ENCODE results near the gene SRP19. TPM values are rescaled to one million over a fixed set of nuclear protein-coding genes. Genes with fewer than 3 reads are reported as not detected.

The SRP19 gene
- total and polyA plus RNA-seq, 9 of the 15 experiments (the other 6 are each of a cell fraction or from before 2014, with no cell fraction given), result 52.3 to 357 (median 146) TPM

DNA sequence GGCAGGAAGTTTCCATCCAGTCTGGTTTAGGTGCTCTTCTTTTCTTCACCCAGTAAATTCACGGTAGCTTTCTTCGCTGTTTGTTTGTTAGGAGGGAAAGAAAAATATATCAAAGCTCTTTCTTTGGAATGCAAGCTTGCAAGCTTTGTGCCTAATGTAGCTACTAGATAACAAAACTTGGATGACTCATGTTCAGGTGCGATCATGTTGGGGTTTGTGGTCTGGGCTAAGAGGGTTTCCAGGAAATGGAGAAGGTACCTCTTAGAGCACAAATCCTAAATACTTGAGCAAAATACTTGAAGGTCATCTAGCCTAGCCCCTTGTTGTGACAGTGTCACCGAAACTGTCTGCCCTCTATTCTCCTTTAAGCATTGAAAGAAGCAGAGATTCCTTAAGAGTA lies 17.7 kb downstream of the SRP19 start (continued):
- no peak for TF ChIP-seq NR2C1 (IDR thresholded peaks at IDR 0.05)
- no peak for TF ChIP-seq NR2C1 (tag; IDR thresholded peaks at IDR 0.05)
- TF ChIP-seq SRSF7 (optimal IDR thresholded peaks at IDR 0.05; ENCODE audit: low read depth, low read length), result no peak
- TF ChIP-seq, protein P1, sequence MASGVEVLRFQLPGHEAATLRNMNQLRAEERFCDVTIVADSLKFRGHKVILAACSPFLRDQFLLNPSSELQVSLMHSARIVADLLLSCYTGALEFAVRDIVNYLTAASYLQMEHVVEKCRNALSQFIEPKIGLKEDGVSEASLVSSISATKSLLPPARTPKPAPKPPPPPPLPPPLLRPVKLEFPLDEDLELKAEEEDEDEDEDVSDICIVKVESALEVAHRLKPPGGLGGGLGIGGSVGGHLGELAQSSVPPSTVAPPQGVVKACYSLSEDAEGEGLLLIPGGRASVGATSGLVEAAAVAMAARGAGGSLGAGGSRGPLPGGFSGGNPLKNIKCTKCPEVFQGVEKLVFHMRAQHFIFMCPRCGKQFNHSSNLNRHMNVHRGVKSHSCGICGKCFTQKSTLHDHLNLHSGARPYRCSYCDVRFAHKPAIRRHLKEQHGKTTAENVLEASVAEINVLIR (CRISPR knock-in tag; IDR thresholded peaks at IDR 0.05), result no peak
- TF ChIP-seq KAT7 (CRISPR knock-in tag; IDR thresholded peaks at IDR 0.05; ENCODE audit: borderline replicate concordance), result no peak
- TF ChIP-seq MAFK (IDR thresholded peaks at IDR 0.05; ENCODE audit: low read length), result peak; percentile 16; the same call in 1 of the 2 replicates
- no peak for TF ChIP-seq RBBP5 (IDR thresholded peaks at IDR 0.05; ENCODE audit: borderline replicate concordance, insufficient read depth, low read length, poor library complexity, severe bottlenecking)
- peak; percentile 78; the same call in 1 of the 2 replicates for TF ChIP-seq POLR2AphosphoS5 (IDR thresholded peaks at IDR 0.05; ENCODE audit: control insufficient read depth, insufficient read depth, low read depth, low read length)
- TF ChIP-seq, protein P2, sequence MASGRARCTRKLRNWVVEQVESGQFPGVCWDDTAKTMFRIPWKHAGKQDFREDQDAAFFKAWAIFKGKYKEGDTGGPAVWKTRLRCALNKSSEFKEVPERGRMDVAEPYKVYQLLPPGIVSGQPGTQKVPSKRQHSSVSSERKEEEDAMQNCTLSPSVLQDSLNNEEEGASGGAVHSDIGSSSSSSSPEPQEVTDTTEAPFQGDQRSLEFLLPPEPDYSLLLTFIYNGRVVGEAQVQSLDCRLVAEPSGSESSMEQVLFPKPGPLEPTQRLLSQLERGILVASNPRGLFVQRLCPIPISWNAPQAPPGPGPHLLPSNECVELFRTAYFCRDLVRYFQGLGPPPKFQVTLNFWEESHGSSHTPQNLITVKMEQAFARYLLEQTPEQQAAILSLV (tag; IDR thresholded peaks at IDR 0.05), result no peak
- TF ChIP-seq LEF1 (IDR thresholded peaks at IDR 0.05), result no peak
- TF ChIP-seq MTA1 (IDR thresholded peaks at IDR 0.05; ENCODE audit: borderline replicate concordance), result no peak; the same call in 1 of the 2 replicates
- TF ChIP-seq POU5F1 (IDR thresholded peaks at IDR 0.05; ENCODE audit: borderline replicate concordance, low read depth, low read length, partially characterized antibody), result no peak
- no peak for TF ChIP-seq BDP1 (IDR thresholded peaks at IDR 0.05; ENCODE audit: insufficient read depth, insufficient read length)
- TF ChIP-seq NFE2 (IDR thresholded peaks at IDR 0.05; ENCODE audit: low read depth), result peak; percentile 60
- no peak for TF ChIP-seq ILK (tag; IDR thresholded peaks at IDR 0.05; ENCODE audit: borderline replicate concordance, low read depth)
- TF ChIP-seq NEUROD1 (IDR thresholded peaks at IDR 0.05; ENCODE audit: borderline replicate concordance, low read depth, low read length, partially characterized antibody), result no peak
- TF ChIP-seq PPARD (CRISPR knock-in tag; IDR thresholded peaks at IDR 0.05), result no peak
- TF ChIP-seq, protein P3, sequence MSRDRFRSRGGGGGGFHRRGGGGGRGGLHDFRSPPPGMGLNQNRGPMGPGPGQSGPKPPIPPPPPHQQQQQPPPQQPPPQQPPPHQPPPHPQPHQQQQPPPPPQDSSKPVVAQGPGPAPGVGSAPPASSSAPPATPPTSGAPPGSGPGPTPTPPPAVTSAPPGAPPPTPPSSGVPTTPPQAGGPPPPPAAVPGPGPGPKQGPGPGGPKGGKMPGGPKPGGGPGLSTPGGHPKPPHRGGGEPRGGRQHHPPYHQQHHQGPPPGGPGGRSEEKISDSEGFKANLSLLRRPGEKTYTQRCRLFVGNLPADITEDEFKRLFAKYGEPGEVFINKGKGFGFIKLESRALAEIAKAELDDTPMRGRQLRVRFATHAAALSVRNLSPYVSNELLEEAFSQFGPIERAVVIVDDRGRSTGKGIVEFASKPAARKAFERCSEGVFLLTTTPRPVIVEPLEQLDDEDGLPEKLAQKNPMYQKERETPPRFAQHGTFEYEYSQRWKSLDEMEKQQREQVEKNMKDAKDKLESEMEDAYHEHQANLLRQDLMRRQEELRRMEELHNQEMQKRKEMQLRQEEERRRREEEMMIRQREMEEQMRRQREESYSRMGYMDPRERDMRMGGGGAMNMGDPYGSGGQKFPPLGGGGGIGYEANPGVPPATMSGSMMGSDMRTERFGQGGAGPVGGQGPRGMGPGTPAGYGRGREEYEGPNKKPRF (IDR thresholded peaks at IDR 0.05; ENCODE audit: low read depth, low read length), result no peak
- peak; percentile 91 for TF ChIP-seq HDAC2 (IDR thresholded peaks at IDR 0.05)
- TF ChIP-seq NFATC3 (IDR thresholded peaks at IDR 0.05), result no peak
- no peak for TF ChIP-seq PTBP1 (IDR thresholded peaks at IDR 0.05; ENCODE audit: low read depth, low read length)
- no peak for TF ChIP-seq EGR1 (conservative IDR thresholded peaks at IDR 0.05)
- TF ChIP-seq ZNF263 (CRISPR knock-in tag; IDR thresholded peaks at IDR 0.05; ENCODE audit: borderline replicate concordance), result no peak
- no peak for TF ChIP-seq ZNF778 (CRISPR knock-in tag; IDR thresholded peaks at IDR 0.05)
- no peak for TF ChIP-seq FOXK2 (conservative IDR thresholded peaks at IDR 0.05 in 1 of 2, IDR thresholded peaks at IDR 0.05 in 1 of 2; ENCODE audit: low read depth in 2 of 2)
- no peak for TF ChIP-seq RBM22 (IDR thresholded peaks at IDR 0.05; ENCODE audit: low read depth, low read length, poor library complexity, severe bottlenecking)
- TF ChIP-seq HNRNPLL (IDR thresholded peaks at IDR 0.05; ENCODE audit: low read depth, low read length, poor library complexity, severe bottlenecking), result no peak
- no peak for TF ChIP-seq GATA2 (CRISPR knock-in tag; IDR thresholded peaks at IDR 0.05)
